SK-N-SH treated with all-trans-retinoic acid at 6 μM for 48 hours (cell line): ENCODE data around the gene DCHS2.

Source experiments
- ATAC-seq: fragments of 200-7000 bp; cut with Tn5 transposase; 3 replicates; pipeline ENCODE4 v1.9.1; 2020; ENCODE audit warnings: mild to moderate bottlenecking, moderate library complexity
- ARNTL ChIP-seq: fragments of 450-650 bp; formaldehyde crosslinking; IDR thresholded peaks from 2 replicates; pipeline ENCODE4 v1.5.0; 2020; ENCODE audit warnings: low read depth, mild to moderate bottlenecking, moderate library complexity, borderline replicate concordance
- BACH2 ChIP-seq: fragments of 250-450 bp; sonication (Bioruptor Pico); IDR thresholded peaks from 2 replicates; pipeline ENCODE4 v1.9.0; 2021; ENCODE audit warnings: mild to moderate bottlenecking, borderline replicate concordance
- CREB5 ChIP-seq: fragments of 250-450 bp; sonication (Bioruptor Pico); IDR thresholded peaks from 2 replicates; pipeline ENCODE4 v1.5.1; 2020; ENCODE audit warnings: low read depth, mild to moderate bottlenecking, moderate library complexity
- CSDC2 ChIP-seq: fragments of 250-450 bp; sonication (Bioruptor Pico); IDR thresholded peaks from 2 replicates; pipeline ENCODE4 v1.5.0; 2020; ENCODE audit warnings: mild to moderate bottlenecking, moderate library complexity
- CSRNP3 ChIP-seq: fragments of 250-450 bp; sonication (Bioruptor Pico); IDR thresholded peaks from 2 replicates; pipeline ENCODE4 v1.5.1; 2021; ENCODE audit warnings: mild to moderate bottlenecking, moderate library complexity
- ESRRG ChIP-seq: fragments of 250-450 bp; sonication (Bioruptor Pico); IDR thresholded peaks from 2 replicates; pipeline ENCODE4 v1.6.1; 2021; ENCODE audit warnings: mild to moderate bottlenecking
- GLIS3 ChIP-seq: fragments of 250-450 bp; sonication (Bioruptor Pico); IDR thresholded peaks from 2 replicates; pipeline ENCODE4 v1.5.0; 2020; ENCODE audit warnings: mild to moderate bottlenecking, moderate library complexity
- ISL1 ChIP-seq: fragments of 250-450 bp; sonication (Bioruptor Pico); IDR thresholded peaks from 2 replicates; pipeline ENCODE4 v2.1.2; 2022; ENCODE audit warnings: mild to moderate bottlenecking, moderate library complexity
- OSR1 ChIP-seq: fragments of 250-450 bp; sonication (Bioruptor Pico); IDR thresholded peaks from 2 replicates; pipeline ENCODE4 v1.8.0; 2022; ENCODE audit warnings: moderate library complexity, mild to moderate bottlenecking, inconsistent platforms
- PATZ1 ChIP-seq: fragments of 250-450 bp; sonication (Bioruptor Pico); IDR thresholded peaks from 2 replicates; pipeline ENCODE4 v1.8.0; 2020; ENCODE audit warnings: mild to moderate bottlenecking, moderate library complexity, borderline replicate concordance
- PPARA ChIP-seq: fragments of 250-450 bp; sonication (Bioruptor Pico); IDR thresholded peaks from 2 replicates; pipeline ENCODE4 v1.5.0; 2020; ENCODE audit warnings: mild to moderate bottlenecking, borderline replicate concordance
- RARB ChIP-seq: fragments of 250-450 bp; sonication (Bioruptor Pico); IDR thresholded peaks from 2 replicates; pipeline ENCODE4 v1.8.0; 2021; ENCODE audit warnings: mild to moderate bottlenecking, moderate library complexity
- SNAI2 ChIP-seq: fragments of 250-450 bp; sonication (Bioruptor Pico); IDR thresholded peaks from 2 replicates; pipeline ENCODE4 v1.5.0; 2020; ENCODE audit warnings: mild to moderate bottlenecking, moderate library complexity
- TCF4 ChIP-seq: fragments of 250-450 bp; sonication (Bioruptor Pico); IDR thresholded peaks from 2 replicates; pipeline ENCODE4 v1.8.0; 2021; ENCODE audit warnings: mild to moderate bottlenecking, moderate library complexity, borderline replicate concordance
- TOX ChIP-seq: fragments of 250-450 bp; sonication (Bioruptor Pico); IDR thresholded peaks from 2 replicates; pipeline ENCODE4 v1.8.0; 2021; ENCODE audit warnings: mild to moderate bottlenecking, moderate library complexity, borderline replicate concordance
- ZFP3 ChIP-seq: fragments of 250-450 bp; sonication (Bioruptor Pico); IDR thresholded peaks from 2 replicates; pipeline ENCODE4 v1.5.0; 2020; ENCODE audit warnings: mild to moderate bottlenecking, moderate library complexity
- ZFP30 ChIP-seq: fragments of 450-650 bp; formaldehyde crosslinking; IDR thresholded peaks from 2 replicates; pipeline ENCODE4 v1.5.0; 2022; ENCODE audit warnings: mild to moderate bottlenecking, moderate library complexity
- ZNF565 ChIP-seq: fragments of 450-650 bp; formaldehyde crosslinking; conservative IDR thresholded peaks from 2 replicates; pipeline ENCODE4 v1.5.0; 2020; ENCODE audit warnings: low read depth, mild to moderate bottlenecking, moderate library complexity
- TF ChIP-seq, protein P1 (sequence below): fragments of 250-450 bp; sonication (Bioruptor Pico); IDR thresholded peaks from 2 replicates; pipeline ENCODE4 v1.5.0; 2020; ENCODE audit warnings: mild to moderate bottlenecking, moderate library complexity
- TF ChIP-seq, protein P2 (sequence below): fragments of 250-450 bp; sonication (Bioruptor Pico); IDR thresholded peaks from 2 replicates; pipeline ENCODE4 v1.8.0; 2021; ENCODE audit warnings: low read depth, mild to moderate bottlenecking, moderate library complexity, borderline replicate concordance

DCHS2 gene

GRCh38 chr4:154455111-154455510, 36.5 kb downstream of the DCHS2 start (continued):
- TF ChIP-seq ESRRG (CRISPR knock-in tag), result no peak
- TF ChIP-seq, all 23 proteins: peak for 0

GRCh38 chr4:154454710-154455109, 36.9 kb downstream of the DCHS2 start:
- TF ChIP-seq ISL1 (CRISPR knock-in tag) (no peak), TCF4 (CRISPR knock-in tag) (no peak), PPARA (CRISPR knock-in tag) (no peak), ZNF565 (CRISPR knock-in tag) (no peak), ESRRG (CRISPR knock-in tag) (no peak)
- no peak for ATAC-seq

GRCh38 chr4:154452798-154453346, 38.7 kb downstream of the DCHS2 start:
- TF ChIP-seq ZFP30 (CRISPR knock-in tag) (no peak), ZFP3 (CRISPR knock-in tag) (no peak), ISL1 (CRISPR knock-in tag) (no peak), PATZ1 (no peak), CSRNP3 (CRISPR knock-in tag) (no peak), CREB5 (no peak), GLIS3 (no peak), ESRRG (CRISPR knock-in tag) (no peak), RARB (CRISPR knock-in tag) (no peak), ARNTL (CRISPR knock-in tag) (no peak), SNAI2 (CRISPR knock-in tag) (no peak), TOX (no peak), TCF4 (CRISPR knock-in tag) (no peak), CSDC2 (CRISPR knock-in tag) (no peak)
- TF ChIP-seq, protein P1, sequence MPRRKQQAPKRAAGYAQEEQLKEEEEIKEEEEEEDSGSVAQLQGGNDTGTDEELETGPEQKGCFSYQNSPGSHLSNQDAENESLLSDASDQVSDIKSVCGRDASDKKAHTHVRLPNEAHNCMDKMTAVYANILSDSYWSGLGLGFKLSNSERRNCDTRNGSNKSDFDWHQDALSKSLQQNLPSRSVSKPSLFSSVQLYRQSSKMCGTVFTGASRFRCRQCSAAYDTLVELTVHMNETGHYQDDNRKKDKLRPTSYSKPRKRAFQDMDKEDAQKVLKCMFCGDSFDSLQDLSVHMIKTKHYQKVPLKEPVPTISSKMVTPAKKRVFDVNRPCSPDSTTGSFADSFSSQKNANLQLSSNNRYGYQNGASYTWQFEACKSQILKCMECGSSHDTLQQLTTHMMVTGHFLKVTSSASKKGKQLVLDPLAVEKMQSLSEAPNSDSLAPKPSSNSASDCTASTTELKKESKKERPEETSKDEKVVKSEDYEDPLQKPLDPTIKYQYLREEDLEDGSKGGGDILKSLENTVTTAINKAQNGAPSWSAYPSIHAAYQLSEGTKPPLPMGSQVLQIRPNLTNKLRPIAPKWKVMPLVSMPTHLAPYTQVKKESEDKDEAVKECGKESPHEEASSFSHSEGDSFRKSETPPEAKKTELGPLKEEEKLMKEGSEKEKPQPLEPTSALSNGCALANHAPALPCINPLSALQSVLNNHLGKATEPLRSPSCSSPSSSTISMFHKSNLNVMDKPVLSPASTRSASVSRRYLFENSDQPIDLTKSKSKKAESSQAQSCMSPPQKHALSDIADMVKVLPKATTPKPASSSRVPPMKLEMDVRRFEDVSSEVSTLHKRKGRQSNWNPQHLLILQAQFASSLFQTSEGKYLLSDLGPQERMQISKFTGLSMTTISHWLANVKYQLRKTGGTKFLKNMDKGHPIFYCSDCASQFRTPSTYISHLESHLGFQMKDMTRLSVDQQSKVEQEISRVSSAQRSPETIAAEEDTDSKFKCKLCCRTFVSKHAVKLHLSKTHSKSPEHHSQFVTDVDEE (CRISPR knock-in tag), result no peak
- TF ChIP-seq, protein P2, sequence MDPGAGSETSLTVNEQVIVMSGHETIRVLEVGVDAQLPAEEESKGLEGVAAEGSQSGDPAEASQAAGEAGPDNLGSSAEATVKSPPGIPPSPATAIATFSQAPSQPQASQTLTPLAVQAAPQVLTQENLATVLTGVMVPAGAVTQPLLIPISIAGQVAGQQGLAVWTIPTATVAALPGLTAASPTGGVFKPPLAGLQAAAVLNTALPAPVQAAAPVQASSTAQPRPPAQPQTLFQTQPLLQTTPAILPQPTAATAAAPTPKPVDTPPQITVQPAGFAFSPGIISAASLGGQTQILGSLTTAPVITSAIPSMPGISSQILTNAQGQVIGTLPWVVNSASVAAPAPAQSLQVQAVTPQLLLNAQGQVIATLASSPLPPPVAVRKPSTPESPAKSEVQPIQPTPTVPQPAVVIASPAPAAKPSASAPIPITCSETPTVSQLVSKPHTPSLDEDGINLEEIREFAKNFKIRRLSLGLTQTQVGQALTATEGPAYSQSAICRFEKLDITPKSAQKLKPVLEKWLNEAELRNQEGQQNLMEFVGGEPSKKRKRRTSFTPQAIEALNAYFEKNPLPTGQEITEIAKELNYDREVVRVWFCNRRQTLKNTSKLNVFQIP (CRISPR knock-in tag), result no peak
- no peak for ATAC-seq

DNA sequence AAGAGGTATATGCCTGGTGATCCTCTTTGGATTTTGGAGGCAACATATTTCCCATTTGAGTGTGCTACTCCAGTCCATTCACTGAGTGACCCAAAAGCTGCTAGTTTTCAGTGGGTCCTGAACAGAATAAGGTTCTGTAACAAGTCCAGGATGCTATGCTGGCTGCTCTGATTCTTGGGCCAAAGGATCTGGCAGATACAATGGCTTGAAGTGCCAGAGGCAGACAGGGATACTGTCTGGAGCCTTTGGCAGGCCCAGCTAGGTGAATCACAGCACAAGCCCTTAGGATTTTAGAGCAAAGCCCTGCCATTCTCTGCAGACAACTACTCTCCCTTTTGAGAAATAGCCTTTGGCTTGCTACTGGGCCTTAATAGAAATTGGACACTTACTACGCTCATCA, 40.6 kb downstream of the DCHS2 start:
- no peak for ATAC-seq
- TF ChIP-seq GLIS3 (no peak), ZFP30 (CRISPR knock-in tag) (no peak), OSR1 (CRISPR knock-in tag) (no peak), ESRRG (CRISPR knock-in tag) (no peak), CREB5 (no peak), SNAI2 (CRISPR knock-in tag) (no peak), TOX (no peak), CSRNP3 (CRISPR knock-in tag) (no peak), TCF4 (CRISPR knock-in tag) (no peak), ZNF565 (CRISPR knock-in tag) (no peak), BACH2 (no peak)
- TF ChIP-seq, protein P2 (CRISPR knock-in tag), result no peak
